ENCODE data around the gene FIZ1. TPM values are rescaled to one million over a fixed set of nuclear protein-coding genes. Genes with fewer than 3 reads are reported as not detected.

Gene FIZ1
- total RNA-seq, 4 donors from 2014 or later = 5.8 to 12.7 (median 7.9) TPM

- Histone ChIP-seq H3K9me3 (no peaks in the 10 kb centered on the region), H3K27ac (no peak overlapping the region), H3K36me3 (no peaks in the 10 kb centered on the region), H3K4me1 (peaks cover 0 to 18% (median 11%) of the 10 kb centered on the region in 3 donors), H3K27me3 (peaks cover 0 to 38% (median 0%) of the 10 kb centered on the region in 4 donors), H3K4me3 (no peak overlapping the region)
- intact Hi-C loops (cut with DNase I) = no loop called here
- no peak for DNase-seq
- WGBS, 2 donors = 85 to 88% methylated on average over 7 of the region's 7 CpGs
- TF ChIP-seq CTCF (IDR thresholded peaks at IDR 0.05) = no peak
- TF ChIP-seq POLR2A (IDR thresholded peaks at IDR 0.05) = no peak
These were observed 56.9 kb downstream of the FIZ1 start for GRCh38 chr19:55542292-55542855.

Other genes with a start within 250 kb of the FIZ1 start
- 1 to 10 TPM in 1 of 4 donors, under 1 TPM in 2, not detected in 1; 0.66 to 1.4 (median 0.95) TPM for gene COX6B2, start 244.8 kb downstream of the FIZ1 start, total RNA-seq
- not detected for gene GARIN5B, start 236.3 kb downstream of the FIZ1 start, total RNA-seq
- not detected for gene IL11, start 229.1 kb downstream of the FIZ1 start, total RNA-seq
- not detected for gene TMEM190, start 222.7 kb downstream of the FIZ1 start, total RNA-seq
- 10 to 100 TPM; 11.9 to 41.8 (median 27.1) TPM for gene TMEM238, start 215.2 kb downstream of the FIZ1 start, total RNA-seq
- gene RPL28, start 213.6 kb downstream of the FIZ1 start, total RNA-seq = 100 to 1,000 TPM; 395 to 866 (median 753) TPM
- gene UBE2S, start 191.7 kb downstream of the FIZ1 start, total RNA-seq = 10 to 100 TPM; 15.6 to 41.4 (median 31.2) TPM
- not detected for gene SHISA7, start 156.2 kb downstream of the FIZ1 start, total RNA-seq
- 10 to 100 TPM; 60.5 to 98.1 (median 78.7) TPM for gene ISOC2, start 137.9 kb downstream of the FIZ1 start, total RNA-seq
- gene C19orf85, start 134.8 kb downstream of the FIZ1 start, total RNA-seq = not detected
- gene ZNF628, start 122.9 kb downstream of the FIZ1 start, total RNA-seq = 10 to 100 TPM in 1 of 4 donors, 1 to 10 TPM in 3; 4.4 to 22.0 (median 6.8) TPM
- 1 to 10 TPM; 1.3 to 4.3 (median 2.9) TPM for gene NAT14, start 114.3 kb downstream of the FIZ1 start, total RNA-seq
- gene SSC5D, start 111.1 kb downstream of the FIZ1 start, total RNA-seq = 1 to 10 TPM in 1 of 4 donors, under 1 TPM in 3; 0.40 to 5.0 (median 0.68) TPM
- not detected for gene SBK2, start 62.4 kb downstream of the FIZ1 start, total RNA-seq
- gene SBK3, start 54.0 kb downstream of the FIZ1 start, total RNA-seq = 1 to 10 TPM in 1 of 4 donors, under 1 TPM in 1, not detected in 2; 0.22 to 1.0 TPM
- gene ZNF579, start 18.7 kb downstream of the FIZ1 start, total RNA-seq = 1 to 10 TPM in 3 of 4 donors, under 1 TPM in 1; 0.75 to 3.0 (median 2.2) TPM
- gene ZNF524, start 771 bp upstream of the FIZ1 start, total RNA-seq = 10 to 100 TPM; 17.7 to 25.9 (median 22.9) TPM
- gene ZNF865, start 6.1 kb upstream of the FIZ1 start, total RNA-seq = 1 to 10 TPM; 2.7 to 5.3 (median 3.3) TPM
- gene ZNF784, start 25.0 kb upstream of the FIZ1 start, total RNA-seq = 1 to 10 TPM; 2.9 to 6.9 (median 4.4) TPM
- gene ZNF580, start 41.5 kb upstream of the FIZ1 start, total RNA-seq = 10 to 100 TPM in 3 of 4 donors, 1 to 10 TPM in 1; 8.8 to 19.1 (median 12.9) TPM
- 10 to 100 TPM; 11.8 to 20.2 (median 14.0) TPM for gene ZNF581, start 44.1 kb upstream of the FIZ1 start, total RNA-seq
- gene CCDC106, start 48.7 kb upstream of the FIZ1 start, total RNA-seq = 1 to 10 TPM; 2.4 to 7.2 (median 4.6) TPM
- 100 to 1,000 TPM in 2 of 4 donors, 10 to 100 TPM in 2; 85.0 to 112 (median 99.7) TPM for gene U2AF2, start 55.5 kb upstream of the FIZ1 start, total RNA-seq
- 100 to 1,000 TPM in 1 of 4 donors, 10 to 100 TPM in 3; 52.1 to 168 (median 77.4) TPM for gene EPN1, start 75.7 kb upstream of the FIZ1 start, total RNA-seq
- not detected for gene NLRP9, start 138.9 kb upstream of the FIZ1 start, total RNA-seq
- gene RFPL4A, start 159.6 kb upstream of the FIZ1 start, total RNA-seq = not detected
- gene RFPL4AL1, start 169.6 kb upstream of the FIZ1 start, total RNA-seq = not detected
- not detected for gene NLRP11, start 232.5 kb upstream of the FIZ1 start, total RNA-seq
- under 1 TPM in 1 of 4 donors, not detected in 3; 0.30 TPM for gene NLRP4, start 237.0 kb upstream of the FIZ1 start, total RNA-seq

Data from esophagus squamous epithelium (tissue), 5 donors.